Measurements from ENCODE around the gene SLX4IP.

SLX4IP gene

DNA sequence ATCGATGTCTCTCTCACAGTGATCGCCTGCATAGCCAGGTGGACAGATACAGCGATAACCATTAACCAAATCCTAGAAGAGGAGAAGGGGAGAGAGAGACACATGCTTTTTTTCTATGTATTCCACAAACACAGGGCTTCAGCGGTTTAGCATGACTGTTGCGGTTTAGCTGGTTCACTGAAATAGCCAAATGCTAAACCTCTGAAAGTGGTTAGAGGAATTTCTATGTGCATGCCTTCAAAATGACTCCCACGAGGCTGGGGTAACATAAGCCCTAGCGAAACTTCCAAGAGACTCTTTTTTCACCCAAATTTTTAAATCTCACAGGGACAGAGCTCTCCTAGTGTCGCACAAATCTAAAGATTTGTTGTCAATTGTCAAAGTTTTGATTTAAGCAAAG is 213.5 kb downstream of the SLX4IP start:
- no peak for DNase-seq (ENCODE audit: low read depth, low spot score)

DNA sequence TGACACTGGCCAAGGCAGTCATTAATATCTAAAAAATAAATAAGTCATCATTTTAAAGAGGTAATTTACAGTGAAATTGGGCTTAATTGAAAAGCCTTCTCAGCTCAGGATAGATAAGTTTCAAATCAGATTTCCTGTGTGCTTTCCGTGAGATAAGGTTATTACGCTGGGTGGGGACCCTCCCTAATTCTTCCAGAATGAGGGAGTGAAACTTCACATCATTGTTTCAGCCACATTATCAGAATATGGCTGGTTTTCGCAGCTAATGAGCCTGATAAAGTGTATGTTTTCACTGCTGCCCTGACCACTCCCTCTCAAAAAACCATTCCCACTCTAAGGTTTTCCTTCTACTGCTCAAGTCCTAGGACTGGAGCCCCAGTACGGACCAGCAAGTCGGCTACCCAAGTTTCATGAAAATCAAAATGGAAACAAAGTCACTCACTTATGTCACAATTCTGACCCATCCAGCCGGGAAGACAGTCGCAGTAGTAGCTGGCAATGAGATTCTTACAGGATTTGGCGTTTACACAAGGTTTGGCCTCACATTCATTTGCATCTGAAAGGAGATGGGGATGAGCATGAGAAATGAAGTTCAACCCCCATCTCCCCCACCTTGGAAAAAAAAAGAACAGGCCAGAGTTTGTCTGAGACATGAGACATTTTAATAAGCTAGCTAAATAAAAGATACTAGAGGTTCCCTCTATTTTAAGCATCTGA is 214.1 kb downstream of the SLX4IP start:
- DNase-seq (ENCODE audit: low read depth, low spot score): no peak

DNA sequence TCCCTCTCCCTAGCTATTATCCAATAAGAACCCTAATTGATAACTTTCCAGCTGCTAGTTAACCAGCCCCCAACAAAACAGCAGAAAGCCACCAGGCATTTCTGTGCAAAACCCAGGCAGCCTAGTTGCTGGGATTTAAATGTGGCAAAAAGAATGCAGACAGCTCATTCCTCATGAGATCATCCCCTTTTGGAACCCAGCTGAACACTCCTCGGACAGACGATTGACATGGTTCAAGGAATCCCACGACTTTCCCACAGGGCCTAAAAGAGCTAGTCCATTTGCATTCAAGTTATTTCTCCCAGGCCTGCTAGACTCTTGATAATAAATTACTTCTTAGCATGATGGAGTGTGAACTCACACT is 214.7 kb downstream of the SLX4IP start:
- DNase-seq (ENCODE audit: low read depth, low spot score): no peak

DNA sequence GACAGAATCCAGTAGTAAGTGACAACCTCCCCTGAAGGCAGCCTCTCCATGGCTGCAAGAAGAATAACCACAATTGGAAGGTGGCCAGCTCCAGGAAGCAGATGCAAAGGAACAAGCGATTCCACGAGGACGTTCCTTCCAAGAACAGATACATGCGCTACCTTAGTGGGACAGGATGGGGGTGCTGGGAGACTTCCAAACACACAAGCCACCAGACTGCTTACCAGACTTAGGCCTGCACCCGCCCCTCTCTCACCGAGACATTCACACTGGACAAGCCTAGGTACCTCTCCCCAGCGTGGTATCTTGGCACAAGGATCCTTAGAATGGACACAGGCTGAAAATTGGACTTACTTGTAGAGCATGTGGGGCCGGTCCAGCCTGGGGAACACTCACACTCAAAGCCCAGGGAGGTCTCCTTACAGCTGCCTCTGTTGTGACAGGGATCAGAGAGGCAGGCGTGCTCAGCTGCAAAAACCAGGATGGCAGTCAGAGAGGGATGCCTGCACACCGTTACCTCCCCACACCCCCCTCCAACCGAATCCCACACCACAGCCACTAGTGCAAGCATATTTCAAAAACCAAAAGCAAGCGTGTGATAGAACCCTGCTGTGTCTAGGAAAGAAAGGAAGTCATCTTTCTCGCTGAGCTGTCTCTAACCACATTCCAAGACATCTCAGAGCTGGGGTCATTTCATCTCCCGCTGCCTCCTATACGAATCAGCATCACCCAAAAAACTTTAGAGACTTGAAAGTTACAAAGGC is 216.3 kb downstream of the SLX4IP start:
- no peak for DNase-seq (ENCODE audit: low read depth, low spot score)

DNA sequence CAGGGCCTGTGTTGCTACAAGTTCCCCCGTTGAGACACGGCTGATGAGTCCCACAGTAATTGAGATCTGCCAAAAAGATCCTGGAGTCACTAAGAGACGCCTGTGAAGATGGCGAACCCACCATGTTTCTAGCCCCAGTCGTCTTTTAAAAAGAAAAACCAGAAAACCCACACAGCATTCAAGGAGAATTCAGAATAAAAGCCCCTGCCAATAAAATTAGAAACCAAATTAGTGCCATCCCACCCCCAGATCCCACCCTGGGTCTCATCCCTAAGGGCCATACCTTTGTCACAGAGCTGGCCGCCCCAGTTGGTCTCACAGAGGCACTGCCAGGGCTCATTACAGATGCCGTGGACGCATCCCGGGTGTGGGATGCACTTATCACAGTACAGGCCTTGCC is 217.1 kb downstream of the SLX4IP start:
- no peak for DNase-seq (ENCODE audit: low read depth, low spot score)

DNA sequence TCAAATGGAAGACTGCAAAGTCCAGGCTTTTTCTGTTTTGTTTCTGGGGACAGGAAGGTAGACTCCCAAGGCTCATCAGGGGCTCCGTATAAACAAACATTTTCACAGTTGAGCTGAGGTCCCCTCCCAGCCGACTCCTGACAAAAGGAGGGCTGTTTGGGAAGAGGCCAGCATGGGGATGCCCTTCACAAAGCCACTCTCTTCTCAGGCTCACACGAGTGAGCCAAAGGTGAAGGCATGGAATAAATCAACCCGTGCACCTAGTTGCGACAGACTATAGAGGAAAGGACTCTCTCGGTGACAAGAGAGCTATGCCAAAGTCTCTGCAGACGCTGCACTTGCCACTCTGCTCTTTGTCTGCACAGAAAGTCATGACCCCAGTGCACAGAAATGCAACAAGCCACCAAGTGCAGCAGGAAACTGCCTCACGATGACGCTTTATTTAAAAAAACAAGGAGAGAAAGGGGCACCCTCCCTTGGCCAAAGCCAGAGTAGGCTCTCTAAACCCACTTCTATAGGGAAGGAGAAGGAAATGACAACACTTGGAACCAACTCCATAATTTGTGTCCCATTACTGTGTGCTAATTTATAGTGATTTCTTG is 217.7 kb downstream of the SLX4IP start:
- DNase-seq (ENCODE audit: low read depth, low spot score): no peak

DNA sequence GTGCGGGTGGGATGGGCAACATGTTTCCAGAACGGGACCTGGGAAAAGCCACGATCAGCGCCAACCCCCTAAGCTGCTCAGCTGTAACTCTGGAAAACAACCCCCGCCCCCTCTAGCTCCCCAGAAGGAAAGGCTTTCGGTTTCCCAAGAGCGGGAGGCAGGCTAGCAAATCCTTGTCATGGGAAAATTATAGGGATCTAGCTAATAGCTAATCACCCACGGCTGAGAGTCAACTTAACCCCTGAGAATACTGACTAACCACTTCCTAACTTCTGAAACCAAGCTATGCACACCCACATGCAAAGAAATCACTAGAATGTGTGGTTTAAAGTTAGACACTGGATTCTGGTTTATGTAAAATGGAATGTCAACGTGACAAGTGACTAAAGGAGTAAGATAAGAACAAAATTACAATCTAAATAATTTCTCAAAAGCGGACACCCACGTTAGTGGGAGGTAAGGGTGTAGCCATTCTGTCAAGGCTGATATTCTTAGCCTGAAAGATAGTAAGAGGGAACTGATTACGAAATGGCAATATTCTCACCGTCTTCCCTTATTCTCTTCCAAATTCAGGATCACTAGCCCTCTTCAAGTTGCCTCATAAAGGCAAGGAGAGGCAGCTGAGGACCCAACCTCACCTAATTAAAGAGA is 218.6 kb downstream of the SLX4IP start:
- no peak for DNase-seq (ENCODE audit: low read depth, low spot score)

DNA sequence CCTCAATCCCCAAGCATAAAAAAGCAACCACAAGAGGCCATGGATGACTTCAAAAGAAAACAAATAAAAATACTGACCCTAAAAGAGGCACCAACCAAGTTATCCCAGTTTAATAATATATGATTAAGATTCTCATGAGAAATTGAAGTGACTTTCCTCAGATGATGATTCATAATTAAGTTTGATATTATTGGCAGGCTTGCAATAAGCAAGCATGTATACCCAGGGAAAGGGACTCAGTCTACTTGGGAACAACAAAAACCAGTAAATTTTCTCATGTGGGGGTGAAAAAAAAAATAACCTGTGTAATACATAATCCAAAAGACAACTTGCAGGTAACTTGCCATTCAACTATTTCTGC is 219.1 kb downstream of the SLX4IP start:
- DNase-seq (ENCODE audit: low read depth, low spot score): no peak

DNA sequence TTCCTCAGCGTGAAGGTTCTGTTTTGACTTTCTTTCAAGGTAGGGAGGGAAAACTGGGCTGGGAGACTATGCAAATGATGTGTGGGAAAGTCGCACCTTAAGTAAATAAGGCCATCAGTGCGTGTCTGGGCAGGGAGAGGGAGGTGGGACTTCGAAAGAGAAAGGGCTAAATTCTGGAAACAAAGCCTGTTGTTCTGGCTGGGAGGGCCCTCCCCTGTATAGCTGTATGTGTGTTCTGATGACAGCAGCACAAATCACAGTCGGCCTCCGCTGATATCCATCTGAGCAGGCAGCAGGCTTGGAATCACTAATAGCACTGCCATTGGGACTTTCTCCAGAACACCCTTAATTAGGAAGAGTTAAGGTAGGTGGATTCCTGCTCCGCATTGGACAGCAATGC is 219.5 kb downstream of the SLX4IP start:
- no peak for DNase-seq (ENCODE audit: low read depth, low spot score)

DNA sequence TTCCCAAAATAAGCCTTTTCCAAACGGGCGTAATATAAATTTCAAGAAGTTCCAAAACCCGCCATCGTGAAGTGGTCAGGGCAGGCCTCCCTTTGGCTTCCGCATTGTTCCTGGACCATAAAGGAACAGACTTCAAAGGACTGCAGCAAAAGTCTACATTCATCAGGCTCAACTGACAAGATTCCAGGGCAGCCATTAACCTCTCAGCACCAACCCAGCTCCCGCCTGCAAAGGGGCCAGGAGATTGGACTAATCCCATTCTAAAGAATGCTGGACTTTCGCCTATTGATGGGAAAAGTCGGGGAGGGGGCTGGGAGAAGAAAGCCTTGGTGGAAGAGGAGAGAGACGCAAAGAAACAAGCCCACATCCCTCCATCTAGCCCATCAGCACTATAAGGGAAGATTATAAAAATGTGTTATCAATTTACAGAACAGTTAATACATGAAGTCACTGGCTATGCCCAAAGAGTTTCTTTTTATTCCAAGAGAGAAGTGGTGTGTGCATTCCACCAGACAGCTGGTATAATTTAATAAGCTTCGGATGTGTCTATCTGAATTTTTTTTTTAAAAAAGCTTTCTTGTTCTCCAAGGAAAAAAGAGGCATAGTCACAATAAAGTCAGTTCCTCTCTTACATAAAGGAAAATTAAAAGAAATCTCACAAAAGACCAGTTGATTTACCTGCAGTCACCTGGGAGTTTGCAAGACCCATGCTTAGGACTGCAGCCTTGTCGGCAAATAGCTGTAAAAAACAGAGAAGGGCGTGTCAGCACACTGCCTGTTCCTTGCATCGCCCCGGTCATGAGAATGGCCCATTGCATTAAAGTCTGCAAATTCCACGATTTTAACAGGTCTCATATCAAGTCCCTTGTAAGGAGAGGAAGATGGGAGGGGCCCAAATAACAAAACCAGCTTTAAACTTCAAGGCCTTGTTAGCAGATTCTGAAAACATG is 220.9 kb downstream of the SLX4IP start:
- no peak for DNase-seq (ENCODE audit: low read depth, low spot score)

DNA sequence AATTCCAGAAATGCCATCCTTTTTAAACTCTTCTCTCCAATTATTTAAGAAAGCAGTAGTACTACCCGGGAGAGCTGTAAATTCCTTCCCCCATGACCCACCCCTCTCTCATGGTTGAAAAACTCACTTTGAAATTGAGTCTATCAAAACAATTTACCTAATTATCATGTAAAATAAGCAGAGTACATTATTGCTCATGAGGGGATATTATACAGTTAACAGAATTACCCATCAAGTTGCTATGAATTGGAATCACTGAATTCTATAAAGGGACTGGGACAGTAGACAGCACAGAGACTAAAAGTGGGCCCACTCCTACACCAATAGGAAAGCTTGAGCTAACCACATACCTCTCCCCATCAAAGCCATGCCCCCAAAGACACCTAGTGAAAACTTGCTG is 222.3 kb downstream of the SLX4IP start:
- no peak for DNase-seq (ENCODE audit: low read depth, low spot score)

DNA sequence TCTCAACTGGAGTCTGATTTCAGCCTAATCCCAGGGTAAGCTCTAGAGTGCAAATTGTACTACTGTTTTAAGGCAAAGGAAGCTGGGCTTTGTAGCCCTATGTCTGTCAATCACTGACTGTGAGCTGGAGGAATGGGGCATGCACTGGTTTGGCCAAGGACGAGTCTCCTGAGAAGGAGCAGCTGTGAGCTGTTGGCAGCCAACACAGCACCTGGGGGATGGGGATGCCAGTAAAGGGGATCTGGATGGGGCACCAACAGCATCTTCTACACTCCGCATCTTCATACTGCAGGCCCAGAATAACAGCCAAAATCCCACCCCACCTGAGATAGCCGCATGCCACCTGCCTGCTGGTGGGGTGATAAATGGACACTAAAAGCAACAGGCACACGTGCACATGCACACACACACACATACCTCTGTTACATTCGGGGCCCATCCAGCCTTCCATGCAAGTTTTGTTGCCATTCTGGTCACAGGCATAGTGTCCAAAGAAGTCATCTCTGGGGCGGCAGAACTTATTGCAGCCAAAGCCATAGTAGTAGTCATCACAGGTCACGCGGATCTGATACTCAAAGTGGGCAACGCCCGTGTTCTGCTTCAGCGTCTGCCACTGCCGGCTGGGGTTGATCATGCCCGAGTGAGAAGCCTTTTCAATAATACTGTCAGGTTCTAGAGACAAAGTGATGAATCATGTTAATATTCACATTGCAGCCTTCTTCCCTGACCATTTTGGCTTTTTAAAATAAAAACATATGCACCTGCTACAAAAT is 223.1 kb downstream of the SLX4IP start:
- no peak for DNase-seq (ENCODE audit: low read depth, low spot score)

DNA sequence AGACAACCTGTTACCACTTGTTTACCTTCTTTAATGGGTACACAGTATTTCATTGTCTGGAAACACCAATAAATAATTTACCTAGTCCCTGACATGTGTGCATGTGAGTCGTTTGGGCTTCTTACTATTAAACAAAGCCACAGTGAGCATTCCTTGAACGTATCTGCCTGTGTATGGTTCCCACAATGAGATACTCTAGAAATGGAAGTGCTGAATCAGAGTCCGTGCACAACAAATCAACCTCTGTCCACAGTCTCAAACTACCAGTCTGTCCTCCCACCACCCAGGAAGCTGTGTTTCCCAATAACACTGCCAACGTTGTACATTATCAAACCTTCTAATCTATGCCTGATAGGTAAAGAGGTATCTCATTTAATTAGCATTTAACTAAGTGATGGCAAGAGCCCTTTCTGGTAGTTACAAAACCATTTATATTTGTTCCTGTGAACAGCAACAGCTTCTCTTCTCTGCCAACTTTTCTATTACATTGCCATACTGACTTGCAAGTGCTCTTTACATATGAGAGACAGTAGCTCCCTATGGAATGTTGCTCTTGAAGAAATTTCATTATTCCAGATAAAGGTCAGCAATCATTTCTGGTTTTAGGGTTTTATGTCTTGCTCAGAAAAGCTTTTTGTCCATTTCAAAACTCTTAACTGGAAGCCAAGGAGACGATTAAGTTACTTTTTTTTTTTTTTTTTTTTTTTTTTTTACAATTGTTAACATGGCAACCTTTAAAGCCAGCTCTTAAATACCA is 223.9 kb downstream of the SLX4IP start:
- no peak for DNase-seq (ENCODE audit: low read depth, low spot score)

DNA sequence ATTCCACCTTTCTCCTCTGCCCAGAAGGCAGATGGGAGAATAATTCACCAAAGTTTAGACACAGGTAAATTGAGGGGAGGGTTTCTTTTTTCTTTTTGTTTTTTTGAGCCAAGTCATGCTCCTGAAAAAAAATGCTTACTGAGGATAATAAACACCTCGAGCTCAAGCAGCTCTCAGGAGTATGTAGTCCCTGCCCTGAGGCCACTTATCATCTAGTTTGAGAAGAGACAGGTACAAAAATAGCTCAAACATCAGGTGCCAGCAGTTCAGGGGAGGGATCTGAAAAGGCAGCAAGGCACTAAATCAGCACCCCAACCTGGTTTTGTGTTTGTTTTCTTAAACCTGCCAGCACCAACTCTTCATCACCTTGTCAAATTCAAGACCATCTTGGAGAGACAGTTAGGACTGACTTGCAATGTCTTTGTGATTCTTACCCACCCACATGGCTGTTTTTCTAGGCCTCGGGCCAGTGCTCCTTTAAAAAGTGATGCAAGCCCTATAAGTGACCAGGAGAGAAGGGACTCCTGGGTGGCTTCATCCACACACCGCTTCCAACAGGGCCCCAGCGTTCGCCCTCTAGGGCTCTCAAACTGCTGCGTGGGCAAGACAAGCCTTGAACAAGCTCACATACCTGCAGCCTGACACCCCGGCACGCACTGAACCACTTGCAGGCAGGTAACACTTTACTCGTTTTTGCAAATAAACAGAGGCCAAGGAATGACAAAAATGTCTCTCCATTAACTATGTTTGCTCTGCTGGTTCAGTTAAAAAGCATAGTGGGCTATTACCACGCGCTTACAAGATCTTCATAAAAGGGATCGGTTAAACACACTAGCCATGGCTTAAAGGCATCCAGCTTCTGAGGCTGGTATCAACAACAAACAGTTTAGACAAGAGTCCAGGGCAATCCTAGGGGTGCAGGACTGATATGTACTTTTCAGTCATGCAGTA is 224.8 kb downstream of the SLX4IP start:
- DNase-seq (ENCODE audit: low read depth, low spot score): no peak

DNA sequence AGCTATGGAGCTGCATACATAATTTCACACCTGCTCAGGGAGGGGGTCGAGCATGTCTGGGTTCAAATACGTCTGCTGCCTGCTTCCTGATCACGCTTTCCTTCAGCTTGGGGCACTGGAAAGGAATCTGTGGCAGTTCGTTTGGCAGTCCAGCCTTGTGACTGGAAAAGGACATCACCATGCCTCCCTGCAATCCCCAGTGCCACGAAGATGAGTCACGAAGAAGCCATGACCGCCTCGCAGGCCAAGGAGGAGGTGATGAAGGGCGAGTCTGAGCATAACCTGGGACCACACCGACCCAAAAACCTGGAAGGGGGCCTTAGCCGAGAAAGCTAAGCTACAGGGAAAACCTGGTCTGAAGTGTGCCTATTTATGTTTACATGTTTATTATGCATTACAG is 225.6 kb downstream of the SLX4IP start:
- no peak for DNase-seq (ENCODE audit: low read depth, low spot score)

DNA sequence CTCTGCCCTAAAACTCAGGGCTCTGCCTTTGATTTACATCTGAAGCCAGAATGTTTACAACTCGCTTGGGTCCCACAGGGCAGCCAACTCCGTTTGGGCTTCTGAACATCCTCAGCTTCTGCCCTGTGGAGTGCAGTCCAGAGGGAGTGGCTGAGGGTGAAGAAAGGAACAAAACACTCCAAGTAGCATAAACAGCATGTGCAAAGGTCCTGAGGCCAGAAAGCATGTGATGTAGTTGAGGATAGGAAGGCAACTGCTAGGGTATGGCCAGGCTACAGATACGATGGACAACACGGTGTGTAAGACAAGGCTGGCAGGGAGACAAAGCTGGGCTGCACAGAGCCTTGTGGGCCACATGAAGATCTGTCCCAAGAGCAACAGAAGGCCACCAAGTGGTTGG is 226.2 kb downstream of the SLX4IP start:
- DNase-seq (ENCODE audit: low read depth, low spot score): no peak

DNA sequence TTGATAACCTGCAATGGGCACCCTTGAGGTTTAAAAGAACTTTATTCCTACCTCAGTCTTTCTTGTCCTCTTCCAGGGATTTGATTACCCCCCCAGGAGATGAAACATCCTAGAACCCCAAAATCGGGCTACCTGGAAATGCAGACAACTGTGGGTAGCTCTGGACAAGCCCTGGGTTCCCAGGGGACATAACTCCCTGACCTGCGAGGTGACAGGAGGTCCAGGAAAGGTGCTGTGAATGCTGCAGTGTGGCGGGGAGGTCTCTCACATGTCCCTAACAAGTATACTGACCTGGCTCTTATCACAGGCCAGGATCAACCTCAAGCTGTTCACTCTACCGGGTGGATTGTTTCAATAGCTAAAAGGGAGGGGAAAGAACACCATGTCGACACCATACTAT is 227.0 kb downstream of the SLX4IP start:
- DNase-seq (ENCODE audit: low read depth, low spot score): no peak

DNA sequence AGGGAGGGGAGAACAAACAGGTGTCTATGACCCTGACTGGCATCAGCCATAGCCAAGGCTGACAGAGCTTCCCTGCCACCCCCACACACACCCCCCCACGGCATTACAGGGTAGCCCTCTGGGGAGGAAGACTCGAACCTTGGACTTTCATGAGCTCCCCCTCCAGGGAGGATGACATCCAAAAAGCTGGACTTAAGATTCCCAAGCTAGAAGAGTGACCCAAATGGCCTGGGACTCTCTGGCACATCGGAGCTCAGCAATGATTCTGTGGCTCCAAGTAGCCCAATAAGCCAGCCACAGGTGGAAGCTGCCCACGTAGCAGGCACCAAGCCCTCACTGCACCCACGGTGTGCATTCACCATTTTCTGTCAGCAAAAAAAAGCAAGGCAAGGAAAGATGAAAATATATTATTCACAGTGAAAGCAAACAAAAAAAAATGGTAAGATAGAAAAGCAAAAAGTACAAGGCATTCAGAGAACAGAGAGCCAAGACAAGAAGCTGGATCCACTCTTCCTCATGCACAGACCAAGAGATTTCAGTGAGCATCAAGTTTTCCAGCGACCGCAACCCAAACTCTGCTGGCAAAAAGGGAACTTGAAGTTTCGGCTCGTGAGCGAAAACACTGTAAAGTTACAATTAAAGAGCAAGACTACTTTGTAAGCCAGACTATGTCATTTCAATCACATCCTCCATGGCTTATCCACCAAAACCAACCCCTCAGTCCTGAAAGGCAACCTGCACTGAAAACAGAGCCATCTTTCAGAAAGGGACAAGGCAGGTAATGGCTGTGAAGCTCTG is 227.8 kb downstream of the SLX4IP start:
- no peak for DNase-seq (ENCODE audit: low read depth, low spot score)

Data from smooth muscle cell of the brain vasculature (primary cell).